Activated naive CD4-positive, alpha-beta T cell treated with Interleukin-2 at 50 U/mL for 16 hours (primary cell): ENCODE data around the gene LRRC3B.

Experiments used
- DNase-seq: peaks from one replicate; pipeline ENCODE4 v3.0.0-alpha.2; 2020

The LRRC3B gene

GRCh38 chr3:26713091-26713490 lies 90.5 kb downstream of the LRRC3B start:
- DNase-seq: no peak

GRCh38 chr3:26714485-26714884 lies 91.9 kb downstream of the LRRC3B start:
- no peak for DNase-seq

- no peak for DNase-seq
Observed at GRCh38 chr3:26715431-26715830, 92.9 kb downstream of the LRRC3B start.

- DNase-seq: no peak
Observed at GRCh38 chr3:26718315-26718714, 95.7 kb downstream of the LRRC3B start.

- DNase-seq: no peak
Observed at GRCh38 chr3:26719134-26719533, 96.6 kb downstream of the LRRC3B start.

GRCh38 chr3:26721047-26721446 lies 98.5 kb downstream of the LRRC3B start:
- DNase-seq: no peak

GRCh38 chr3:26731843-26732242 lies 109.3 kb downstream of the LRRC3B start:
- DNase-seq: no peak

- no peak for DNase-seq
Observed at GRCh38 chr3:26750263-26750662, 127.7 kb downstream of the LRRC3B start.

- DNase-seq: no peak
Observed at GRCh38 chr3:26752466-26752865, 129.9 kb downstream of the LRRC3B start.

- DNase-seq: no peak
Observed at GRCh38 chr3:26753095-26753494, 130.5 kb downstream of the LRRC3B start.

GRCh38 chr3:26757978-26758377 lies 135.4 kb downstream of the LRRC3B start:
- DNase-seq: no peak
